Epithelial cell of proximal tubule (primary cell): ENCODE measurements around the gene CRIP3. TPM values are rescaled to one million over a fixed set of nuclear protein-coding genes. Genes with fewer than 3 reads are reported as not detected.

Experiments used
- DNase-seq: peaks from one replicate; pipeline ENCODE4 v3.0.0-alpha.2; 2011; ENCODE audit warnings: low read depth
- H3K4me3 ChIP-seq: 2 replicates; pipeline ENCODE4 v1.5.1; 2011; ENCODE audit warnings: low read depth, mild to moderate bottlenecking, low read length
- total RNA-seq: library from RNA; depleted of rRNA; stranded (reverse); fragments of >200 nt; gene quantifications from 2 replicates; pipeline ENCODE4 v1.2.3, GENCODE V29; 2015
- TF ChIP-seq, protein P1 (sequence below): conservative IDR thresholded peaks from 2 replicates; pipeline ENCODE4 v1.5.1; 2012; ENCODE audit warnings: low read depth, mild to moderate bottlenecking, low read length

CRIP3 gene
- total RNA-seq, 1 donor from 2014 or later, result not detected

DNA sequence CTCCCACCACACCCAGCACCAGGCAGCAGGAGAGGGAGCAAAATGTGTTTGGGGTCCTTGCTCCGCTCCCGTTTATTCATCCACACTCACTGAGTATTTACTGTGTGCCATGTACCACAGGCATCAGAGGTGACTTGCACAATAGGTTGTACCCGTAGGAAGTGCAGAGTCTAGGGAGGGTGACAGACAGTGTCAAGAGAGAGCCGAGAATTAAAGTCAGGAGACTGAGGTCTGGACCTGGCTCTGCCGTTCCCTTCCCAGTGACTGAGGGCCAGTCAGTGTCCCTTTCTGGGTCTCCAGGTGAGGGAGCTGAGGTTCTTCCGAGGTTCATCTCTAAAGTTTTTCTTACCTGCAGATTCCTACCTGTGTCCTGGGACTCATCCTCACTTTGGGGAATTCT is 43.1 kb downstream of the CRIP3 start:
- TF ChIP-seq, protein P1, sequence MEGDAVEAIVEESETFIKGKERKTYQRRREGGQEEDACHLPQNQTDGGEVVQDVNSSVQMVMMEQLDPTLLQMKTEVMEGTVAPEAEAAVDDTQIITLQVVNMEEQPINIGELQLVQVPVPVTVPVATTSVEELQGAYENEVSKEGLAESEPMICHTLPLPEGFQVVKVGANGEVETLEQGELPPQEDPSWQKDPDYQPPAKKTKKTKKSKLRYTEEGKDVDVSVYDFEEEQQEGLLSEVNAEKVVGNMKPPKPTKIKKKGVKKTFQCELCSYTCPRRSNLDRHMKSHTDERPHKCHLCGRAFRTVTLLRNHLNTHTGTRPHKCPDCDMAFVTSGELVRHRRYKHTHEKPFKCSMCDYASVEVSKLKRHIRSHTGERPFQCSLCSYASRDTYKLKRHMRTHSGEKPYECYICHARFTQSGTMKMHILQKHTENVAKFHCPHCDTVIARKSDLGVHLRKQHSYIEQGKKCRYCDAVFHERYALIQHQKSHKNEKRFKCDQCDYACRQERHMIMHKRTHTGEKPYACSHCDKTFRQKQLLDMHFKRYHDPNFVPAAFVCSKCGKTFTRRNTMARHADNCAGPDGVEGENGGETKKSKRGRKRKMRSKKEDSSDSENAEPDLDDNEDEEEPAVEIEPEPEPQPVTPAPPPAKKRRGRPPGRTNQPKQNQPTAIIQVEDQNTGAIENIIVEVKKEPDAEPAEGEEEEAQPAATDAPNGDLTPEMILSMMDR, result no peak
- DNase-seq, result no peak
- H3K4me3 ChIP-seq, result no peak overlapping the region

DNA sequence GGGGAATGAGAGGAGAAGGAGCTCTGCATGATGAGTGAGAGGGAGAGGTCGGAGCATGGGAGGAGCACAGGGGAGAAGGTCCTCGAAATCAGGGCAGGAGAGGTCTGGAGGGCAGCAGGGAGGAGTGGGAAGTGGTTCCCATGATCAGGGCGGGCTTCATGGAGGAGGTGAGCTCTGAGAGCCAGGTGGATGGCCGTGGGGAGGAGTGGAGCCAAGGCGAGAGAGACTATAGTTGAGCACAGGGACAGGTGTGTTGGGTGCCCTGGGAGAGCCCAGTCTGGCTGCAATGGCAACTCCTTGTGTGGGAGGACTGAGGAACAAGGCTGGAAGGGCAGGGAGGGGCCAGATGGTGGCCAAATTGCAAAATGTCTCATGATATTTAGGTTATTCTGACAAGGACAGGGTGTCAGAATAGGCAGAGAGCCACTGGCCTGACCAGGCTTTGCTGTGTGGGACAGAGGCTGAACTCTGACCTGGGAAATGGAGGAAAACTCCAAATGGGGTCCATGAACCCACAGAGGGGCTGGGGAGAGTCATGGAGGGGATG is 44.0 kb downstream of the CRIP3 start:
- TF ChIP-seq, protein P1, result no peak
- no peak overlapping the region for H3K4me3 ChIP-seq
- no peak for DNase-seq

DNA sequence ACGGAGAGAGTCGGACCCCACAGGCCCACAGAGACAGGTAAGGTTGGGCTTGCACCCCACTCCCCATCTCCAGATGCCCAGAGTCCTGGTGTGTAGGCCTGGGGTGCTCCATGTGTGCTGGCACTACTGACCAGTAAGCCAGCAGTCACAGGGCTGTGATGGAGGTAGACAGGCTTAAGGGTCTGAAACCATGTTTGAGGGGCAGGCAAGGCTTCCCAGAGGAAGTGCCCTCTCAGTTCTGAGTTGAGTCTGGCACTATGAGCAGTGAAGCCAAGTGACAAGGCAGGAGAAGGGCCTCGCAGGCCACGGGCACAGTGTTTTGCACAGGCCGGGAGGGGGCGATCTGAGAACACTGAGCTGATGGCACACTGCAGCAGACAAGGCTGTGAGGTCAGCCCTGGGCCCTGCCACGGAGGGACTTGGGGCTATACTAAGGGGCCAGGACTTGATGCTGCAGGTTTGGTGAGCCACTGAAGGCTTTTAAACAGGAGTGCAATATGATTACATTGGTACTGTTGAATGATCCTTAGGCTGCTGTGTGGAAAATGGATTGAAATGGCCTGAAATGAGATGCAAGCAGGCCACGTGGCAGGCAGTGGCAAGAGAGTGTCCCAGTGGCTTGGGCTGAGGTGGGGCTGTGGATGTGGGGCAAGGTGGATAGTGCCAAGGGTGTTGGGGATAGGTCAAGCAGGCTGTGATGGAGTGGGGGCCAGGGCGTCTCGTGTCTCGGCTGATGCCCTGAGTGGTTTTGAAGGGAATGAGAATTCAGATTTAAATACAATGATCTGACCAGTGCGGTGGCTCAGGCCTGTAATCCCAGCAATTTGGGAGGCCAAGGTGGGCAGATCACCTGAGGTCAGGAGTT is 45.1 kb downstream of the CRIP3 start:
- no peak overlapping the region for H3K4me3 ChIP-seq
- DNase-seq, result no peak
- TF ChIP-seq, protein P1, result peak; percentile 93

DNA sequence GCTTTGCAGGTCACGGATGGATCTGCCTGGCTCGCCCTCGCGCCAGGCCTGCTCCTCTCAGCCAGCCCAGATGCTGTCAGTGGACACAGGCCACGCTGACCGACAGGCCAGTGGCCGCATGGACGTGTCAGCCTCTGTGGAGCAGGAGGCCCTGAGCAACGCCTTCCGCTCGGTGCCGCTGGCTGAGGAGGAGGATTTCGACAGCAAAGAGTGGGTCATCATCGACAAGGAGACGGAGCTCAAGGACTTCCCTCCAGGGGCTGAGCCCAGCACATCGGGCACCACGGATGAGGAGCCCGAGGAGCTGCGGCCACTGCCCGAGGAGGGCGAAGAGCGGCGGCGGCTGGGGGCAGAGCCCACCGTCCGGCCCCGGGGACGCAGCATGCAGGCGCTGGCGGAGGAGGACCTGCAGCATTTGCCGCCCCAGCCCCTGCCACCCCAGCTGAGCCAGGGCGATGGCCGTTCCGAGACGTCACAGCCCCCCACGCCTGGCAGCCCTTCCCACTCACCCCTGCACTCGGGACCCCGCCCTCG is 45.8 kb downstream of the CRIP3 start:
- no peak overlapping the region for H3K4me3 ChIP-seq
- no peak for DNase-seq
- TF ChIP-seq, protein P1, result no peak

DNA sequence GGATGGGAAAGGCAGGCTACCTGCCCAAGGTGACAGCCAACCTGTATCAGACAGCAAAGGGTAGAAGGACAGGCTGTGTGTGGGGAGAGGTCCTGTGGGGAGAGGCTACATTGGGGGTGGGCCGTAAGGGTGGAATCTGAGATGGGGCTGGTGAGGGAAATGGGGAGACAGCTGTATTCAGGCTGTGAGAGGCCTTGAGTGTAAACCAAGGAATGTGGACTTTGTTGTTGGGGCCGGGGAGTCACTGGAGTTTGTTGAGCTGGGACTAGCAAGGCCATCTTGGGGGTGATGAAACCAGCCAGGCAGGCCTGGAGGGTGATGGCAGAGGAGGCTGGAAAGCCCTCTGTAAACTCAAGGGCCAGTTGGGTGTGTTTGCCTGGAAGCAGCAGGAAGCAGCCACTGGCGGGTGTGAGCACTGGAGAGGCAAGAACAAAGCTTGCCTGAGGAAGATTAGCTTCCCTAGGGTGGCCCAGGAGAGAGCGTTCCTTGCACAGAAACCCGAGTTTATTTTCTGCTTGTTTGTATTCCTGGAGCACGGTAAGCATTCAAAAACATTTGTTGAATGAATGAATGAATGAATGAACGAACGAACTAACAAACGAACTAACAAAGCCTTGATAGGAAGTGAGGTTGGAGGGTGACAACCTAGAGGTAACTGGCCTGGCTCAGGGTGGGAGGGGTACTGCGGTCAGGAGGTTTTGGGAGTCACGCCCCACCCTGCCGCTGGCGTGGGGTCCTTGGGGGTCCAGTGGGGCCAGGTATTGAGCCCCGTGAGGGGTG is 46.4 kb downstream of the CRIP3 start:
- H3K4me3 ChIP-seq, result no peak overlapping the region
- TF ChIP-seq, protein P1, result no peak
- no peak for DNase-seq

DNA sequence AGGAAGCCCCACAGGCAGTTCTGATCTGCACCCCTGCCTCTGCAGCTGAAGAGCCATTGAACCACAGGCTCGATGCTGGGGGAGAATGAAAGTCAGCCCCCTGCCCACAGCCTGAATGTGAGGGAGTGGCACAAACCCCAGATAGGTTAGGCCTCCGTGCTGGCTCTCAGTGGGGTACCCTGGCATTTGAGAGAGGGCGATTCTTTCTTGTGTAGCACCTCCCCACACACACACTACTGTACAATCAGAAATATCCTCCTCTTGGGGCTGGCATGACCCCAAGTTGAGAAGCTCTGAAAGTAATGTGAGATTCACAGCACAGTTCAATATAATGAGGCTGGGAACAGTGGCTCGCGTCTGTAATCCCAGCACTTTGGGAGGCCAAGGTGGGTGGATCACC is 47.4 kb downstream of the CRIP3 start:
- no peak for DNase-seq
- TF ChIP-seq, protein P1, result no peak
- no peak overlapping the region for H3K4me3 ChIP-seq
